Liver (tissue), 9 donors: ENCODE data around the gene SNRNP70. TPM values are rescaled to one million over a fixed set of nuclear protein-coding genes. Genes with fewer than 3 reads are reported as not detected.
A peak's percentile ranks its signal among the peaks of the same experiment; 100 is the strongest.

ENCODE experiments used
- DNase-seq: peaks from one replicate; pipeline ENCODE4 v3.0.0-alpha.2; 2017; ENCODE audit warnings: low spot score
- H3K27ac ChIP-seq, 2 donors: one replicate each; pipeline ENCODE4 v1.7.0; 2013; ENCODE audit warnings: inconsistent platforms in 2 of 2, low read length in 2 of 2, control low read depth in 1 of 2, low read depth in 1 of 2, mild to moderate bottlenecking in 1 of 2
- H3K27me3 ChIP-seq, 4 donors: one replicate each; pipeline versions ENCODE4 v1.6.1 to v1.7.0; 2013; ENCODE audit warnings: low read length in 3 of 4, inconsistent platforms in 1 of 4, mild to moderate bottlenecking in 1 of 4, moderate library complexity in 1 of 4; ENCODE audit not compliant: control insufficient read depth in 4 of 4, insufficient read depth in 4 of 4
- H3K36me3 ChIP-seq, 4 donors: one replicate each; pipeline versions ENCODE4 v1.6.1 to v1.7.0; 2013; ENCODE audit warnings: low read length in 3 of 4, mild to moderate bottlenecking in 3 of 4, low read depth in 1 of 4, moderate library complexity in 1 of 4; ENCODE audit not compliant: control insufficient read depth in 4 of 4, insufficient read depth in 3 of 4
- H3K4me1 ChIP-seq, 4 donors: one replicate each; pipeline versions ENCODE4 v1.6.1 to v1.7.0; 2013; ENCODE audit warnings: low read length in 3 of 4, mild to moderate bottlenecking in 3 of 4, moderate library complexity in 1 of 4; ENCODE audit not compliant: control insufficient read depth in 4 of 4, insufficient read depth in 4 of 4
- H3K4me3 ChIP-seq, 3 donors: one replicate each; pipeline versions ENCODE4 v1.6.1 to v1.7.0; 2013; ENCODE audit warnings: low read length in 3 of 3, control low read depth in 1 of 3, low read depth in 1 of 3, mild to moderate bottlenecking in 1 of 3
- H3K9ac ChIP-seq, 2 donors: one replicate each; pipeline ENCODE4 v1.7.0; 2013; ENCODE audit warnings: low read length in 2 of 2, mild to moderate bottlenecking in 2 of 2, moderate library complexity in 2 of 2, control low read depth in 1 of 2, low read depth in 1 of 2
- H3K9me3 ChIP-seq, 4 donors: one replicate each; pipeline versions ENCODE4 v1.6.1 to v1.7.0; 2013; ENCODE audit warnings: low read length in 3 of 4; ENCODE audit not compliant: control insufficient read depth in 4 of 4
- CTCF ChIP-seq: fragments of 150-350 bp; IDR thresholded peaks from 2 replicates; pipeline ENCODE4 v1.5.1; 2017; ENCODE audit warnings: improper control_type of control experiment, low read depth, low read length; ENCODE audit not compliant: missing input control
- EGR1 ChIP-seq, 2 donors: IDR thresholded peaks; 2 replicates each; pipeline ENCODE4 v1.6.1; 2016 to 2018; ENCODE audit warnings: antibody characterized with exemption in 2 of 2, low read depth in 2 of 2
- FOXA2 ChIP-seq: IDR thresholded peaks from 2 replicates; pipeline ENCODE4 v1.6.1; 2016; ENCODE audit warnings: antibody characterized with exemption
- HNF4G ChIP-seq: IDR thresholded peaks from 2 replicates; pipeline ENCODE4 v1.6.1; 2016; ENCODE audit warnings: antibody characterized with exemption
- JUND ChIP-seq, 2 donors: IDR thresholded peaks; 2 replicates each; pipeline ENCODE4 v1.6.1; 2016; ENCODE audit warnings: antibody characterized with exemption in 2 of 2
- MAX ChIP-seq: IDR thresholded peaks from 2 replicates; pipeline ENCODE4 v1.6.1; 2016; ENCODE audit warnings: antibody characterized with exemption
- REST ChIP-seq: IDR thresholded peaks from 2 replicates; pipeline ENCODE4 v1.6.1; 2016; ENCODE audit warnings: antibody characterized with exemption, mild to moderate bottlenecking
- TAF1 ChIP-seq: conservative IDR thresholded peaks from 2 replicates; pipeline ENCODE4 v1.6.1; 2016; ENCODE audit warnings: antibody characterized with exemption, mild to moderate bottlenecking
- YY1 ChIP-seq: IDR thresholded peaks from 2 replicates; pipeline ENCODE4 v1.6.1; 2016; ENCODE audit warnings: antibody characterized with exemption, mild to moderate bottlenecking
- WGBS: extraction: QIAGEN DNeasy Blood & Tissue Kit; methylation state at CpG from one replicate; pipeline ENCODE4 v1.1.7; 2013; 5-methylcytosine and 5-hydroxymethylcytosine counted together
- polyA plus RNA-seq, 2 donors: library from polyadenylated mRNA; stranded (reverse) in 1 of 2; unstranded in 1 of 2; fragments of 200-250 nt in 1 of 2; fragments of >200 nt in 1 of 2; fragmentation: Nextera tagmentation in 1 of 2; extraction: Ambion mirVana in 1 of 2; gene quantifications; one replicate each; pipeline versions ENCODE4 v1.2.1 to v1.2.3, GENCODE V29; 2013 to 2015
- total RNA-seq, 2 donors: library from RNA; depleted of rRNA; stranded (reverse); fragments of >200 nt; gene quantifications; one replicate each; pipeline ENCODE4 v1.2.3, GENCODE V29; 2014
- donor health status: healthy.
- donor health status: healthy.
- donor health status: healthy.
- donor health status: healthy.
- donor health status: healthy.

The SNRNP70 gene
- total and polyA plus RNA-seq, 4 donors = 34.2 to 166 (median 94.8) TPM

- peaks cover 0 to 15% (median 8%) of the 10 kb centered on the region in 4 donors for H3K4me1 ChIP-seq
- H3K27ac ChIP-seq = no peak overlapping the region
- DNase-seq = no peak
- H3K9ac ChIP-seq = no peak overlapping the region
- TF ChIP-seq MAX (no peak), EGR1 (IDR thresholded peaks at IDR 0.05; ENCODE audit: low read depth in 2 of 2) (no peak), JUND (IDR thresholded peaks at IDR 0.05) (no peak), YY1 (no peak), HNF4G (no peak), FOXA2 (no peak), REST (no peak)
- no peaks in the 10 kb centered on the region for H3K27me3 ChIP-seq
- H3K36me3 ChIP-seq = peaks cover 0 to 28% (median 11%) of the 10 kb centered on the region in 4 donors
- no peaks in the 10 kb centered on the region for H3K9me3 ChIP-seq
- 84% methylated on average over 11 of the region's 11 CpGs for WGBS
- H3K4me3 ChIP-seq = no peak overlapping the region
Observed at GRCh38 chr19:49111218-49111998, 26.2 kb downstream of the SNRNP70 start.

DNA sequence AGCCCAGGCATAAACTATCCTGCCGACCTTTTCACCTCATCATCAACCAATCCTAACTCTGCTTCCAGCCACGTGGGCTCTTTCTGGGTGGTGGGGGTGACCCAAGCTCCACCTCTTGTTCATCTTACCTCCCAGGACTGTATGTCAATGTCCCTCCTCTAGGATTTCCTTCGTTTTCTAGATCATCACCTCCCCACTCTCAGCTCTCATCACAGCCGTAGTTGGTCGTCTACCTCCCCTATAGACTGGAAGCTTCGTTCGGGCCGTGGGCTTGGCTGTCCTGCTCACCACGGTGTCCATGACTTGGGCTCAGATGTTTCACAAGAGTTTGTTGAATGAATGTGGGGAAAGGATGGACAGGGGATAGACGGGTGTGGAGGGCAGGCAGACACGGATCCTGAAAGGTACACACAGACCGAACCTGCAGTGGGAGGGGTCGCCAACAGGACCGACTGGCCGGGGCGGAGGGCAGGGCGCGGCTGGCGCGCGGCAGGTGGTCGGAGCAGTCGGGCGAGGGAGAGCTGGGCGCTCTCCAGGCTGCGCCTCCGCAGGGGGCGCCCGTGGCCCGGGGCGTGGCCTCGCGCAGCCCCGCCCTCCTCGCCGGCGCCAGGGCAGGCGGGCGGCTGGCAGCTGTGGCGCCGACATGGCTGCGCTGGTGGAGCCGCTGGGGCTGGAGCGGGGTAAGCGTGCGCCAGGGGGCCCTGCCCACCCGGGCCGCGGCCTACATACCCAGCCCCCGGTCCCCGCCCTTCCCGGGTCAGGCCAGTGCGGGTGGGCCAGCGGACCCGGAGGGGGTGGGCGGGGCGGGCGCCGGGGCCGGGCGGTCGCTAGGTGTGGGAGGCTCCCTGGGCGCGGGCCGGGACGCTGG lies 28.7 kb downstream of the SNRNP70 start, which contains the start of gene LIN7B:
TSS of gene LIN7B (plus strand) at position 609 of the 868 bp plus-strand sequence. CDS start at position 644, 35 bp downstream.
- peak within 1 kb of the TSS; percentile 39 to 57 for H3K27ac ChIP-seq
- H3K9ac ChIP-seq = peak within 1 kb of the TSS in 1 of 2 donors; percentile 27
- H3K4me3 ChIP-seq = peak within 1 kb of the TSS; percentile 49 to 95 (median 71)
- H3K27me3 ChIP-seq = no peaks in the 10 kb centered on the region
- DNase-seq = peak; percentile 81
- WGBS = 1% methylated on average over 66 of the region's 66 CpGs
- H3K9me3 ChIP-seq = no peaks in the 10 kb centered on the region
- peaks cover 7 to 30% (median 21%) of the 10 kb centered on the region in 4 donors for H3K4me1 ChIP-seq
- peaks cover 0 to 3% (median under 1%) of the 10 kb centered on the region in 4 donors for H3K36me3 ChIP-seq
- TF ChIP-seq CTCF (peak; percentile 43), TAF1 (no peak)
